HG02642 (cell line): ENCODE data around the gene PRKAG1.

Experiments used
- ATAC-seq: cut with Tn5 transposase; IDR thresholded peaks from one replicate; pipeline ENCODE4 v1.9.1; 2021; ENCODE audit warnings: mild to moderate bottlenecking; ENCODE audit not compliant: unreplicated experiment, poor library complexity

The PRKAG1 gene

GRCh38 chr12:48988030-48988649, 30.4 kb downstream of the PRKAG1 start:
- peak; percentile 60 for ATAC-seq

GRCh38 chr12:48986720-48987291, 31.8 kb downstream of the PRKAG1 start:
- no peak for ATAC-seq

- ATAC-seq = no peak
Observed at GRCh38 chr12:48985901-48986300, 32.7 kb downstream of the PRKAG1 start.

- ATAC-seq = no peak
Observed at GRCh38 chr12:48985475-48985897, 33.1 kb downstream of the PRKAG1 start.

- ATAC-seq = no peak
Observed at GRCh38 chr12:48982397-48983080, 36.0 kb downstream of the PRKAG1 start.

GRCh38 chr12:48981757-48982157, 36.8 kb downstream of the PRKAG1 start:
- ATAC-seq = no peak

GRCh38 chr12:48980953-48981756, 37.4 kb downstream of the PRKAG1 start:
- ATAC-seq = no peak

GRCh38 chr12:48980389-48980952, 38.1 kb downstream of the PRKAG1 start:
- ATAC-seq = no peak

- ATAC-seq = no peak
Observed at GRCh38 chr12:48979602-48980388, 38.8 kb downstream of the PRKAG1 start.

- no peak for ATAC-seq
Observed at GRCh38 chr12:48978741-48979601, 39.6 kb downstream of the PRKAG1 start.

GRCh38 chr12:48978291-48978740, 40.3 kb downstream of the PRKAG1 start, which contains the start of gene WNT1:
Gene WNT1 (plus strand): TSS chr12:48978322. CDS start chr12:48978651, 329 bp downstream.
- peak; percentile 10 for ATAC-seq

- peak; percentile 62 for ATAC-seq
Observed at GRCh38 chr12:48977290-48978281, 41.0 kb downstream of the PRKAG1 start.

GRCh38 chr12:48973941-48974673, 44.5 kb downstream of the PRKAG1 start:
- ATAC-seq = no peak

GRCh38 chr12:48973531-48973930, 45.0 kb downstream of the PRKAG1 start:
- ATAC-seq = no peak

- ATAC-seq = no peak
Observed at GRCh38 chr12:48972952-48973483, 45.6 kb downstream of the PRKAG1 start.

GRCh38 chr12:48972213-48972951, 46.2 kb downstream of the PRKAG1 start:
- no peak for ATAC-seq
